HEK293 (cell line): ENCODE data around the gene CYP11A1.

Source experiments
- AEBP2 ChIP-seq: fragments of 450-650 bp; formaldehyde crosslinking; IDR thresholded peaks from 2 replicates; pipeline ENCODE4 v1.5.1; 2016; ENCODE audit warnings: missing biosample characterization, missing genetic modification characterization, borderline replicate concordance
- FEZF1 ChIP-seq: fragments of 450-650 bp; formaldehyde crosslinking; IDR thresholded peaks from 2 replicates; pipeline ENCODE4 v1.5.1; 2016; ENCODE audit warnings: missing biosample characterization, missing genetic modification characterization
- GLIS2 ChIP-seq: fragments of 450-650 bp; formaldehyde crosslinking; IDR thresholded peaks from 2 replicates; pipeline ENCODE4 v1.5.1; 2016; ENCODE audit warnings: missing biosample characterization, missing genetic modification characterization
- IKZF3 ChIP-seq: fragments of 450-650 bp; IDR thresholded peaks from 2 replicates; pipeline ENCODE4 v1.5.0; 2018; ENCODE audit warnings: missing biosample characterization, mild to moderate bottlenecking, missing genetic modification characterization, moderate library complexity
- KLF10 ChIP-seq: fragments of 450-650 bp; IDR thresholded peaks from 2 replicates; pipeline ENCODE4 v1.5.1; 2018; ENCODE audit warnings: missing biosample characterization, mild to moderate bottlenecking, missing genetic modification characterization
- KLF7 ChIP-seq: fragments of 450-650 bp; formaldehyde crosslinking; IDR thresholded peaks from 2 replicates; pipeline ENCODE4 v1.5.1; 2016; ENCODE audit warnings: missing biosample characterization, missing genetic modification characterization, borderline replicate concordance
- KLF8 ChIP-seq: fragments of 450-650 bp; formaldehyde crosslinking; IDR thresholded peaks from 2 replicates; pipeline ENCODE4 v1.5.1; 2016; ENCODE audit warnings: missing biosample characterization, missing genetic modification characterization
- MYNN ChIP-seq: fragments of 450-650 bp; formaldehyde crosslinking; IDR thresholded peaks from 2 replicates; pipeline ENCODE4 v1.5.1; 2016; ENCODE audit warnings: missing biosample characterization, missing genetic modification characterization, borderline replicate concordance
- MZF1 ChIP-seq: fragments of 450-650 bp; formaldehyde crosslinking; IDR thresholded peaks from 2 replicates; pipeline ENCODE4 v1.5.1; 2017; ENCODE audit warnings: missing biosample characterization, missing genetic modification characterization, borderline replicate concordance
- PBX3 ChIP-seq: sonication (generic); formaldehyde crosslinking; IDR thresholded peaks from 2 replicates; pipeline ENCODE4 v1.8.1; 2022; ENCODE audit warnings: mild to moderate bottlenecking, moderate library complexity, missing genetic modification reagents
- REPIN1 ChIP-seq: fragments of 450-650 bp; formaldehyde crosslinking; IDR thresholded peaks from 2 replicates; pipeline ENCODE4 v1.5.1; 2017; ENCODE audit warnings: missing biosample characterization, missing genetic modification characterization, low read depth
- ZBTB17 ChIP-seq: fragments of 450-650 bp; formaldehyde crosslinking; IDR thresholded peaks from 2 replicates; pipeline ENCODE4 v1.5.1; 2016; ENCODE audit warnings: missing biosample characterization, missing genetic modification characterization
- ZBTB8A ChIP-seq: fragments of 450-650 bp; formaldehyde crosslinking; IDR thresholded peaks from 2 replicates; pipeline ENCODE4 v1.5.1; 2016; ENCODE audit warnings: missing biosample characterization, missing genetic modification characterization
- ZEB2 ChIP-seq: fragments of 450-650 bp; formaldehyde crosslinking; IDR thresholded peaks from 2 replicates; pipeline ENCODE4 v1.5.1; 2016; ENCODE audit warnings: missing biosample characterization, missing genetic modification characterization
- ZIC2 ChIP-seq: fragments of 450-650 bp; formaldehyde crosslinking; IDR thresholded peaks from 2 replicates; pipeline ENCODE4 v1.5.1; 2016; ENCODE audit warnings: missing biosample characterization, missing genetic modification characterization
- ZNF121 ChIP-seq: fragments of 450-650 bp; formaldehyde crosslinking; IDR thresholded peaks from 2 replicates; pipeline ENCODE4 v1.5.1; 2016; ENCODE audit warnings: missing biosample characterization, missing genetic modification characterization
- ZNF138 ChIP-seq: fragments of 450-650 bp; formaldehyde crosslinking; IDR thresholded peaks from 2 replicates; pipeline ENCODE4 v1.5.1; 2016; ENCODE audit warnings: missing biosample characterization, missing genetic modification characterization, borderline replicate concordance
- ZNF146 ChIP-seq: fragments of 450-650 bp; formaldehyde crosslinking; IDR thresholded peaks from 2 replicates; pipeline ENCODE4 v1.5.1; 2016; ENCODE audit warnings: missing biosample characterization, missing genetic modification characterization
- ZNF19 ChIP-seq: fragments of 450-650 bp; formaldehyde crosslinking; IDR thresholded peaks from 2 replicates; pipeline ENCODE4; 2016; ENCODE audit warnings: missing biosample characterization, missing genetic modification characterization, low read depth
- ZNF221 ChIP-seq: fragments of 450-650 bp; formaldehyde crosslinking; IDR thresholded peaks from 2 replicates; pipeline ENCODE4 v1.5.1; 2017; ENCODE audit warnings: missing biosample characterization, missing genetic modification characterization, borderline replicate concordance
- ZNF248 ChIP-seq: fragments of 450-650 bp; formaldehyde crosslinking; IDR thresholded peaks from 2 replicates; pipeline ENCODE4 v1.5.1; 2017; ENCODE audit warnings: missing biosample characterization, missing genetic modification characterization
- ZNF324 ChIP-seq: fragments of 450-650 bp; formaldehyde crosslinking; IDR thresholded peaks from 2 replicates; pipeline ENCODE4 v1.5.1; 2016; ENCODE audit warnings: missing biosample characterization, missing genetic modification characterization
- ZNF416 ChIP-seq: fragments of 450-650 bp; formaldehyde crosslinking; IDR thresholded peaks from 2 replicates; pipeline ENCODE4 v1.5.1; 2016; ENCODE audit warnings: missing biosample characterization, missing genetic modification characterization
- ZNF561 ChIP-seq: fragments of 450-650 bp; IDR thresholded peaks from 2 replicates; pipeline ENCODE4 v1.5.1; 2018; ENCODE audit warnings: missing biosample characterization, missing genetic modification characterization, borderline replicate concordance
- ZNF580 ChIP-seq: fragments of 450-650 bp; formaldehyde crosslinking; IDR thresholded peaks from 2 replicates; pipeline ENCODE4 v1.5.1; 2016; ENCODE audit warnings: missing biosample characterization, missing genetic modification characterization
- ZNF585B ChIP-seq: fragments of 450-650 bp; formaldehyde crosslinking; IDR thresholded peaks from 2 replicates; pipeline ENCODE4 v1.5.1; 2016; ENCODE audit warnings: missing biosample characterization, missing genetic modification characterization
- ZNF596 ChIP-seq: fragments of 450-650 bp; IDR thresholded peaks from 2 replicates; pipeline ENCODE4 v1.5.0; 2018; ENCODE audit warnings: missing biosample characterization, mild to moderate bottlenecking, missing genetic modification characterization, moderate library complexity
- ZNF610 ChIP-seq: fragments of 450-650 bp; formaldehyde crosslinking; IDR thresholded peaks from 2 replicates; pipeline ENCODE4 v1.5.1; 2016; ENCODE audit warnings: missing biosample characterization, missing genetic modification characterization, borderline replicate concordance
- ZNF664 ChIP-seq: fragments of 450-650 bp; formaldehyde crosslinking; IDR thresholded peaks from 2 replicates; pipeline ENCODE4 v1.5.1; 2016; ENCODE audit warnings: missing biosample characterization, missing genetic modification characterization
- ZNF670 ChIP-seq: fragments of 450-650 bp; formaldehyde crosslinking; IDR thresholded peaks from 2 replicates; pipeline ENCODE4 v1.5.1; 2016; ENCODE audit warnings: missing biosample characterization, missing genetic modification characterization, low read depth
- ZNF747 ChIP-seq: fragments of 450-650 bp; formaldehyde crosslinking; IDR thresholded peaks from 2 replicates; pipeline ENCODE4 v1.5.1; 2016; ENCODE audit warnings: missing biosample characterization, missing genetic modification characterization
- ZNF777 ChIP-seq: fragments of 450-650 bp; formaldehyde crosslinking; IDR thresholded peaks from 2 replicates; pipeline ENCODE4 v1.5.1; 2017; ENCODE audit warnings: missing biosample characterization, missing genetic modification characterization, borderline replicate concordance
- ZNF830 ChIP-seq: fragments of 450-650 bp; IDR thresholded peaks from 2 replicates; pipeline ENCODE4 v1.5.0; 2018; ENCODE audit warnings: missing biosample characterization, missing genetic modification characterization, low read depth, mild to moderate bottlenecking, moderate library complexity
- ZNF837 ChIP-seq: fragments of 450-650 bp; formaldehyde crosslinking; IDR thresholded peaks from 2 replicates; pipeline ENCODE4 v1.5.1; 2016; ENCODE audit warnings: missing biosample characterization, missing genetic modification characterization
- TF ChIP-seq, protein P1 (sequence below): fragments of 450-650 bp; formaldehyde crosslinking; IDR thresholded peaks from 2 replicates; pipeline ENCODE4 v1.5.1; 2016; ENCODE audit warnings: missing biosample characterization, missing genetic modification characterization
- TF ChIP-seq, protein P2 (sequence below): fragments of 450-650 bp; IDR thresholded peaks from 2 replicates; pipeline ENCODE4 v1.5.1; 2018; ENCODE audit warnings: missing biosample characterization, mild to moderate bottlenecking, missing genetic modification characterization
- TF ChIP-seq, protein P3 (sequence below): fragments of 450-650 bp; formaldehyde crosslinking; IDR thresholded peaks from 2 replicates; pipeline ENCODE4 v1.5.1; 2017; ENCODE audit warnings: missing biosample characterization, missing genetic modification characterization

CYP11A1 gene

DNA sequence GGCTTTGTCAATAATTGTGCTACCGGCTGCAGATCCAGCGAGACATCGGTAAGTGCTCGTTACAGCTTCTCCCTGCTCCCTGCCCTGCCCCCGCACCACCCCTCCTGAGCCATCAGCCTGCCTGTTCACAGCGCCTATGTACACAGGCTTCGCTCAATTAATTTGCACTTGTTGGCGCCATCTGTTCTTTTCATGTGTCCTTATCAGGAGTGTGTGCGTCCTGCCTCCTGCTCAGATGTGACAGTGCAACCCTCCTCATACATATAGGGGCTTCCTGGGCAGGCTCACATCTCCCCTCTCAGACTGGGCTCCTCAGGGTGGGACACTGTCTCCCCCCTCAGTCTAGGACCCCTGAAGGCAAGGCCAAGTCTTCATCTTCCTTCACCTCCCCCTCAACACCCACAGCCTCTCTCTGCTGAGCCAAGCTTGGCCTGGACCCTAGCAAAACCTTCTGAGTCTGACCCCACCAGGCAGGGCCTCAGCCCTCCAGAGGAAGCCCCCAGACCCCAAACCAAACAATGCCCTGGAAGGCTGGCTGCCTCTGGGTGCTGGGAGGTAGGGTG, 54.9 kb downstream of the CYP11A1 start (continued):
- TF ChIP-seq KLF7 = no peak
- TF ChIP-seq, protein P1, sequence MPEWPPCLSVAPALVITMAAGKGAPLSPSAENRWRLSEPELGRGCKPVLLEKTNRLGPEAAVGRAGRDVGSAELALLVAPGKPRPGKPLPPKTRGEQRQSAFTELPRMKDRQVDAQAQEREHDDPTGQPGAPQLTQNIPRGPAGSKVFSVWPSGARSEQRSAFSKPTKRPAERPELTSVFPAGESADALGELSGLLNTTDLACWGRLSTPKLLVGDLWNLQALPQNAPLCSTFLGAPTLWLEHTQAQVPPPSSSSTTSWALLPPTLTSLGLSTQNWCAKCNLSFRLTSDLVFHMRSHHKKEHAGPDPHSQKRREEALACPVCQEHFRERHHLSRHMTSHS = 0 out of 2 replicates have a peak, but pooled peaks have one; percentile 13
- TF ChIP-seq ZNF585B = no peak
- no peak for TF ChIP-seq ZNF830 (tag by site-specific recombination)
- TF ChIP-seq ZBTB17 = peak; percentile 63
- TF ChIP-seq ZNF747 (tag by site-specific recombination) = no peak
- TF ChIP-seq ZNF121 (tag by site-specific recombination) = no peak
- TF ChIP-seq ZNF561 = no peak
- no peak for TF ChIP-seq ZNF670 (tag by site-specific recombination)
- no peak for TF ChIP-seq PBX3
- no peak for TF ChIP-seq AEBP2 (tag by site-specific recombination)
- TF ChIP-seq ZNF248 = no peak
- peak; percentile 66 for TF ChIP-seq FEZF1 (tag by site-specific recombination)
- TF ChIP-seq, protein P2, sequence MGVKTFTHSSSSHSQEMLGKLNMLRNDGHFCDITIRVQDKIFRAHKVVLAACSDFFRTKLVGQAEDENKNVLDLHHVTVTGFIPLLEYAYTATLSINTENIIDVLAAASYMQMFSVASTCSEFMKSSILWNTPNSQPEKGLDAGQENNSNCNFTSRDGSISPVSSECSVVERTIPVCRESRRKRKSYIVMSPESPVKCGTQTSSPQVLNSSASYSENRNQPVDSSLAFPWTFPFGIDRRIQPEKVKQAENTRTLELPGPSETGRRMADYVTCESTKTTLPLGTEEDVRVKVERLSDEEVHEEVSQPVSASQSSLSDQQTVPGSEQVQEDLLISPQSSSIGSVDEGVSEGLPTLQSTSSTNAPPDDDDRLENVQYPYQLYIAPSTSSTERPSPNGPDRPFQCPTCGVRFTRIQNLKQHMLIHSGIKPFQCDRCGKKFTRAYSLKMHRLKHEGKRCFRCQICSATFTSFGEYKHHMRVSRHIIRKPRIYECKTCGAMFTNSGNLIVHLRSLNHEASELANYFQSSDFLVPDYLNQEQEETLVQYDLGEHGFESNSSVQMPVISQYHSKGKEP (tag by site-specific recombination) = no peak
- peak; percentile 50 for TF ChIP-seq ZIC2 (tag by site-specific recombination)
- no peak for TF ChIP-seq ZNF664 (tag by site-specific recombination)
- TF ChIP-seq ZNF221 (tag by site-specific recombination) = no peak
- TF ChIP-seq MZF1 (tag by site-specific recombination) = no peak
- no peak for TF ChIP-seq ZNF580
- no peak for TF ChIP-seq REPIN1 (tag by site-specific recombination)
- no peak for TF ChIP-seq ZNF416 (tag by site-specific recombination)
- no peak for TF ChIP-seq ZNF596 (tag by site-specific recombination)
- TF ChIP-seq ZNF146 = no peak
- TF ChIP-seq KLF10 (tag by site-specific recombination) = no peak
- TF ChIP-seq ZNF19 (tag by site-specific recombination) = no peak
- TF ChIP-seq ZBTB8A (tag by site-specific recombination) = no peak
- no peak for TF ChIP-seq ZNF837 (tag by site-specific recombination)
- TF ChIP-seq MYNN (tag by site-specific recombination) = no peak
- TF ChIP-seq IKZF3 (tag by site-specific recombination) = 0 out of 2 replicates have a peak, but pooled peaks have one; percentile 9
- no peak for TF ChIP-seq ZNF777 (tag by site-specific recombination)
- no peak for TF ChIP-seq KLF8 (tag by site-specific recombination)
- TF ChIP-seq ZNF324 (tag by site-specific recombination) = no peak
- no peak for TF ChIP-seq ZNF610 (tag by site-specific recombination)
- TF ChIP-seq, protein P3, sequence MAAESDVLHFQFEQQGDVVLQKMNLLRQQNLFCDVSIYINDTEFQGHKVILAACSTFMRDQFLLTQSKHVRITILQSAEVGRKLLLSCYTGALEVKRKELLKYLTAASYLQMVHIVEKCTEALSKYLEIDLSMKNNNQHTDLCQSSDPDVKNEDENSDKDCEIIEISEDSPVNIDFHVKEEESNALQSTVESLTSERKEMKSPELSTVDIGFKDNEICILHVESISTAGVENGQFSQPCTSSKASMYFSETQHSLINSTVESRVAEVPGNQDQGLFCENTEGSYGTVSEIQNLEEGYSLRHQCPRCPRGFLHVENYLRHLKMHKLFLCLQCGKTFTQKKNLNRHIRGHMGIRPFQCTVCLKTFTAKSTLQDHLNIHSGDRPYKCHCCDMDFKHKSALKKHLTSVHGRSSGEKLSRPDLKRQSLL (tag by site-specific recombination) = no peak
- TF ChIP-seq ZEB2 (tag by site-specific recombination) = no peak
- no peak for TF ChIP-seq GLIS2 (tag by site-specific recombination)
- TF ChIP-seq ZNF138 = no peak
